ENCODE measurements around the gene ASCL4. TPM values are rescaled to one million over a fixed set of nuclear protein-coding genes. Genes with fewer than 3 reads are reported as not detected.

The ASCL4 gene
- total and polyA plus RNA-seq, 2 experiments from 2014 or later, result 0.30 TPM; not detected in 1

DNA sequence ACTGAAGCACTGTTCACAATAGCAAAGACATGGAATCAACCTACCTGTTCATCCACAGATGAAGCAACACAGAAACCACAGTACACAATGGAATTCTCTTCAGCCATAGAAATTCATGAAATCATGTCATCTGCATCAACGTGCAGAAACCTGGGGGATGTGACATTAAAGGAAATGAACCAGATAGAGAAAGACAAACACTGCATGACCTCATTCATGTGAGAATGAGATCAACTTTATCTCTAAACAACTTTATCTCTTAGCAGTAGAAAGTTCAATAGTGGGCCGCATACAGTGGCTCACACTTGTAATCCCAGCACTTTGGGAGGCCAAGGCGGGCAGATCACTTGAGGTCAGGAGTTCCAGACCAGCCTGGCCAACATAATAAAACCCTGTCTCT lies 19.9 kb downstream of the ASCL4 start:
- TF ChIP-seq, protein P1, sequence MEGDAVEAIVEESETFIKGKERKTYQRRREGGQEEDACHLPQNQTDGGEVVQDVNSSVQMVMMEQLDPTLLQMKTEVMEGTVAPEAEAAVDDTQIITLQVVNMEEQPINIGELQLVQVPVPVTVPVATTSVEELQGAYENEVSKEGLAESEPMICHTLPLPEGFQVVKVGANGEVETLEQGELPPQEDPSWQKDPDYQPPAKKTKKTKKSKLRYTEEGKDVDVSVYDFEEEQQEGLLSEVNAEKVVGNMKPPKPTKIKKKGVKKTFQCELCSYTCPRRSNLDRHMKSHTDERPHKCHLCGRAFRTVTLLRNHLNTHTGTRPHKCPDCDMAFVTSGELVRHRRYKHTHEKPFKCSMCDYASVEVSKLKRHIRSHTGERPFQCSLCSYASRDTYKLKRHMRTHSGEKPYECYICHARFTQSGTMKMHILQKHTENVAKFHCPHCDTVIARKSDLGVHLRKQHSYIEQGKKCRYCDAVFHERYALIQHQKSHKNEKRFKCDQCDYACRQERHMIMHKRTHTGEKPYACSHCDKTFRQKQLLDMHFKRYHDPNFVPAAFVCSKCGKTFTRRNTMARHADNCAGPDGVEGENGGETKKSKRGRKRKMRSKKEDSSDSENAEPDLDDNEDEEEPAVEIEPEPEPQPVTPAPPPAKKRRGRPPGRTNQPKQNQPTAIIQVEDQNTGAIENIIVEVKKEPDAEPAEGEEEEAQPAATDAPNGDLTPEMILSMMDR (IDR thresholded peaks at IDR 0.05; ENCODE audit: poor library complexity), result no peak
- TF ChIP-seq EZH2 (IDR thresholded peaks at IDR 0.05; ENCODE audit: borderline replicate concordance), result no peak
- peak; percentile 44 for TF ChIP-seq EZH2phosphoT487 (IDR thresholded peaks at IDR 0.05; ENCODE audit: low read depth, severe bottlenecking, unreplicated experiment)
- Histone ChIP-seq H3K27me3 (no peaks in the 10 kb centered on the region), H2AFZ (no peak overlapping the region), H3K9me3 (ENCODE audit: low read depth) (no peaks in the 10 kb centered on the region), H3K4me1 (ENCODE audit: insufficient read depth) (peaks cover 13% of the 10 kb centered on the region), H3K79me2 (no peaks in the 10 kb centered on the region), H3K36me3 (replicated peaks; ENCODE audit: insufficient read depth, low read depth) (no peaks in the 10 kb centered on the region), H3K4me3 (no peak overlapping the region), H3K9me2 (replicated peaks; ENCODE audit: insufficient read depth) (no peaks in the 10 kb centered on the region), H4K20me1 (ENCODE audit: insufficient read depth, poor library complexity, severe bottlenecking) (no peaks in the 10 kb centered on the region), H3K4me2 (no peak overlapping the region), H3K27ac (peak overlapping the region; percentile 59)
- 50% methylated on average over 3 of the region's 3 CpGs for WGBS (ENCODE audit: low lambda C conversion rate, missing lambda C conversion rate)
- peak; percentile 28 for DNase-seq (ENCODE audit: low spot score)

DNA sequence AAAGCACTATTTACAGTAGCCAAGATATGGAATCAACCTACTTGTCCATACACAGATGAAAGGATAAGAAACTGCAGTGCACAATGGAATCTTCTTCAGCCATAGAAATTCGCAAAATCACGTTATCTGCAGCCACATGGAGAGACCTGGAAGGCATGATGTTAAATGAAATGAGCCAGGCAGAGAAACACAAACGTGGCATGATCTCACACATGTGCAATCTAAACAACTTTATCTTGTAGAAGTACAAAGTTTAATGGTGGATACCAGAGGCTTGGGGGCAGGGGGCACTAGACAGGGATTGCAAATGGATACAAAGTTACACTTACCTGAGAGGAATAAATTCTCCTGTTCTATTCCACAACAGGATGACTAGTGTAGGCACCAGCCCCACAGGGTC lies 24.1 kb downstream of the ASCL4 start:
- DNase-seq (ENCODE audit: low spot score), result peak; percentile 40
- 47% methylated on average over 3 of the region's 3 CpGs for WGBS (ENCODE audit: low lambda C conversion rate, missing lambda C conversion rate)
- no peak for TF ChIP-seq EZH2phosphoT487 (IDR thresholded peaks at IDR 0.05; ENCODE audit: low read depth, severe bottlenecking, unreplicated experiment)
- TF ChIP-seq, protein P1 (IDR thresholded peaks at IDR 0.05; ENCODE audit: poor library complexity), result no peak
- TF ChIP-seq EZH2 (IDR thresholded peaks at IDR 0.05; ENCODE audit: borderline replicate concordance), result no peak

DNA sequence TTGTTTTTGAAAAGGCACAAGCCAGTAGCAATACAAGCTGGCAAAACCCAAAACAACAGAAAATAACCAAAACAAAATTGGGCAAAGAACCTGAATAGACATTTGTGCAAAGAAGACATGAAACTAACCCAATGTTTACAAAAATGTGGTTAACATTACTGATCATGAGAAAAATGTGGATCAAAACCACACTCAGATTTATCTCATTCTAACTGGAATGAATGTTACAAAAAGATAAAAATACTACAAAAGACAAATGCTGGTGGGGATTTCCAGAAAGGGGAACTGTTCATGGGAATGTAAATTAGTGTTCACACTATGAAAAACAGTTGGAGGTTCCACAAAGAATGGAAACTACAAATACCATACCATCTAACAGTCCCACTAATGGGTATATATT lies 26.6 kb downstream of the ASCL4 start:
- no peak overlapping the region for H3K27ac ChIP-seq
- TF ChIP-seq, protein P1 (IDR thresholded peaks at IDR 0.05; ENCODE audit: poor library complexity), result no peak
- TF ChIP-seq EZH2 (IDR thresholded peaks at IDR 0.05; ENCODE audit: borderline replicate concordance) (no peak), EZH2phosphoT487 (IDR thresholded peaks at IDR 0.05; ENCODE audit: low read depth, severe bottlenecking, unreplicated experiment) (no peak)
- H3K9me3 ChIP-seq (ENCODE audit: low read depth), result no peaks in the 10 kb centered on the region
- peaks cover 13% of the 10 kb centered on the region for H3K4me1 ChIP-seq (ENCODE audit: insufficient read depth)
- no peak overlapping the region for H3K4me2 ChIP-seq
- no peaks in the 10 kb centered on the region for H3K79me2 ChIP-seq
- H3K4me3 ChIP-seq, result no peak overlapping the region
- H3K27me3 ChIP-seq, result no peaks in the 10 kb centered on the region
- no peaks in the 10 kb centered on the region for H4K20me1 ChIP-seq (ENCODE audit: insufficient read depth, poor library complexity, severe bottlenecking)
- no peaks in the 10 kb centered on the region for H3K9me2 ChIP-seq (replicated peaks; ENCODE audit: insufficient read depth)
- no peak for DNase-seq (ENCODE audit: low spot score)
- H3K36me3 ChIP-seq (replicated peaks; ENCODE audit: insufficient read depth, low read depth), result no peaks in the 10 kb centered on the region
- H2AFZ ChIP-seq, result no peak overlapping the region

More for the DNA sequence above, 24.1 kb downstream of the ASCL4 start:
- Histone ChIP-seq H3K4me3 (no peak overlapping the region), H3K4me2 (no peak overlapping the region), H3K36me3 (replicated peaks; ENCODE audit: insufficient read depth, low read depth) (no peaks in the 10 kb centered on the region), H3K27me3 (no peaks in the 10 kb centered on the region), H3K9me2 (replicated peaks; ENCODE audit: insufficient read depth) (no peaks in the 10 kb centered on the region), H3K9me3 (ENCODE audit: low read depth) (no peaks in the 10 kb centered on the region), H3K4me1 (ENCODE audit: insufficient read depth) (peaks cover 13% of the 10 kb centered on the region), H4K20me1 (ENCODE audit: insufficient read depth, poor library complexity, severe bottlenecking) (no peaks in the 10 kb centered on the region), H3K79me2 (no peaks in the 10 kb centered on the region), H2AFZ (no peak overlapping the region), H3K27ac (peak overlapping the region; percentile 35)

DNA sequence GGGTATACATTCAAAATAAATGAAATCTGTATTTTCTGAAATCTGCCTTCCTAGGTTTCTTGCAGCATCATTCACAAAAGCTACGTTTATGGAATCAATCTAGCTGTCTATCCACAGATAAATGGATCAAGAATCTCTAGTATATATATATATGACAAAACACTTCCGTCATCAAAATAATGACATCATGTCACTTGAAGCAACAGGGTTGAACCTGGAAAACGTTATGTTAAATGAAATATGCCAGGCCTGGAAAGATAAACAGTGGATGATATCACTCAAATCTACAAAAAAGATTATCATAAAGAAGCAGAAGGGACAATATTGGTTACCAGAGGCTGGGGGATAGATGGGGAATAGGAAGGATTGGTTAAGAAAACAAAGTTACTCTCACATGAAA lies 28.6 kb downstream of the ASCL4 start:
- H3K4me3 ChIP-seq, result no peak overlapping the region
- H3K36me3 ChIP-seq (replicated peaks; ENCODE audit: insufficient read depth, low read depth), result no peaks in the 10 kb centered on the region

More for the DNA sequence above, 28.6 kb downstream of the ASCL4 start:
- no peaks in the 10 kb centered on the region for H3K27me3 ChIP-seq
- H4K20me1 ChIP-seq (ENCODE audit: insufficient read depth, poor library complexity, severe bottlenecking), result no peaks in the 10 kb centered on the region
- 51% methylated on average over 3 of the region's 3 CpGs for WGBS (ENCODE audit: low lambda C conversion rate, missing lambda C conversion rate)
- H3K4me1 ChIP-seq (ENCODE audit: insufficient read depth), result peaks cover 10% of the 10 kb centered on the region
- no peak overlapping the region for H3K4me2 ChIP-seq
- no peak overlapping the region for H3K27ac ChIP-seq
- no peak for DNase-seq (ENCODE audit: low spot score)
- H3K9me2 ChIP-seq (replicated peaks; ENCODE audit: insufficient read depth), result no peaks in the 10 kb centered on the region
- H3K9me3 ChIP-seq (ENCODE audit: low read depth), result no peaks in the 10 kb centered on the region
- no peaks in the 10 kb centered on the region for H3K79me2 ChIP-seq
- H2AFZ ChIP-seq, result no peak overlapping the region
- no peak for TF ChIP-seq EZH2 (IDR thresholded peaks at IDR 0.05; ENCODE audit: borderline replicate concordance)
- TF ChIP-seq, protein P1 (IDR thresholded peaks at IDR 0.05; ENCODE audit: poor library complexity), result no peak
- TF ChIP-seq EZH2phosphoT487 (IDR thresholded peaks at IDR 0.05; ENCODE audit: low read depth, severe bottlenecking, unreplicated experiment), result no peak
